Esophagus squamous epithelium (tissue), 5 donors: ENCODE data around the gene DDA1. TPM values are rescaled to one million over a fixed set of nuclear protein-coding genes. Genes with fewer than 3 reads are reported as not detected.

ENCODE experiments used
- DNase-seq: peaks from one replicate; lab custom pipeline; 2025; lab: John Stamatoyannopoulos, UW
- H3K27ac ChIP-seq, 4 donors: fragments of 200-600 bp; sonication (generic); one replicate each; pipeline ENCODE4 v1.5.1; 2016 to 2019; ENCODE audit warnings: mild to moderate bottlenecking in 1 of 4
- H3K27me3 ChIP-seq, 4 donors: fragments of 200-600 bp; sonication (generic); 1 replicate in 3 of 4; 2 replicates in 1 of 4; pipeline versions ENCODE4 v1.5.1 to v1.6.0; 2017 to 2021; ENCODE audit warnings: antibody characterized with exemption in 1 of 4
- H3K36me3 ChIP-seq, 3 donors: fragments of 200-600 bp; sonication (generic); one replicate each; pipeline ENCODE4 v1.5.1; 2016 to 2019
- H3K4me1 ChIP-seq, 3 donors: fragments of 200-600 bp; sonication (generic); one replicate each; pipeline ENCODE4 v1.5.1; 2017 to 2019
- H3K4me3 ChIP-seq, 4 donors: fragments of 200-600 bp; sonication (generic); 1 replicate in 3 of 4; 2 replicates in 1 of 4; pipeline ENCODE4 v1.5.1; 2016 to 2019; ENCODE audit warnings: mild to moderate bottlenecking in 2 of 4, moderate library complexity in 1 of 4
- H3K9me3 ChIP-seq, 3 donors: fragments of 200-600 bp; sonication (generic); one replicate each; pipeline ENCODE4 v1.5.1; 2016 to 2019
- CTCF ChIP-seq, 6 experiments: fragments of 450-650 bp in 4 of 6; fragments of 200-600 bp in 2 of 6; sonication (generic) in 2 of 6; IDR thresholded peaks; one replicate each; pipeline ENCODE4 v1.5.1; 2016 to 2019; ENCODE audit warnings: antibody characterized with exemption in 6 of 6, mild to moderate bottlenecking in 4 of 6, moderate library complexity in 4 of 6
- POLR2A ChIP-seq, 4 donors: fragments of 450-650 bp; IDR thresholded peaks; one replicate each; pipeline ENCODE4 v1.6.1; 2017; ENCODE audit warnings: antibody characterized with exemption in 4 of 4, mild to moderate bottlenecking in 4 of 4, moderate library complexity in 3 of 4
- WGBS, 2 donors: methylation state at CpG; one replicate each; pipeline ENCODE4 v1.1.5; 2018; 5-methylcytosine and 5-hydroxymethylcytosine counted together
- intact Hi-C: fragments of 100-400 bp; cut with DNase I; formaldehyde crosslinking; loops from one replicate; pipeline ENCODE4 v1.15.0; 2022
- total RNA-seq, 4 donors: library from RNA; depleted of rRNA; stranded (reverse); fragments of >200 nt; gene quantifications; one replicate each; pipeline ENCODE4 v1.1.0, GENCODE V29; 2016
- donor health status: DM: yes; HTN: yes; CAD: no.

Gene DDA1
- total RNA-seq, 4 donors from 2014 or later: 16.4 to 29.0 (median 22.7) TPM

- Histone ChIP-seq H3K27me3 (peaks cover 0 to 20% (median 2%) of the 10 kb centered on the region in 4 donors), H3K4me1 (peaks cover 14 to 20% (median 17%) of the 10 kb centered on the region in 3 donors), H3K27ac (no peak within 1 kb of the TSS), H3K36me3 (peaks cover 0 to 31% (median 3%) of the 10 kb centered on the region in 3 donors), H3K4me3 (peak within 1 kb of the TSS; percentile 22 to 64 (median 38)), H3K9me3 (no peaks in the 10 kb centered on the region)
- intact Hi-C loops: loop anchor here (5.0 to 10.0 kb wide), 2 partner anchors 77 to 214 kb away; no protein-coding TSS in a partner anchor
- TF ChIP-seq POLR2A (IDR thresholded peaks at IDR 0.05) (no peak), CTCF (IDR thresholded peaks at IDR 0.05) (no peak)
- no peak for DNase-seq
- 15 to 38% methylated on average over 4 to 6 of the region's 75 CpGs for WGBS, 2 donors
Observed at GRCh38 chr19:17281391-17282304, 27.7 kb upstream of the DDA1 start, which contains the start of gene ANKLE1. ANKLE1 (plus strand) TSS chr19:17281901; CDS start chr19:17281921, 20 bp downstream.

GRCh38 chr19:17282488-17283125 lies 26.8 kb upstream of the DDA1 start:
- WGBS, 2 donors: 7 to 8% methylated on average over 7 to 9 of the region's 45 CpGs
- H3K27ac ChIP-seq: no peak overlapping the region
- no peak for TF ChIP-seq POLR2A (IDR thresholded peaks at IDR 0.05)
- peak; percentile 88 to 92 (median 90) for TF ChIP-seq CTCF (IDR thresholded peaks at IDR 0.05)
- DNase-seq: no peak
- intact Hi-C loops: loop anchor here (5.0 to 10.0 kb wide), 2 partner anchors 78 to 215 kb away; no protein-coding TSS in a partner anchor
- H3K4me1 ChIP-seq: peaks cover 14 to 20% (median 17%) of the 10 kb centered on the region in 3 donors
- peaks cover 0 to 21% (median 0%) of the 10 kb centered on the region in 3 donors for H3K36me3 ChIP-seq
- H3K9me3 ChIP-seq: no peaks in the 10 kb centered on the region
- peak overlapping the region; percentile 22 to 64 (median 38) for H3K4me3 ChIP-seq
- peaks cover 0 to 20% (median 2%) of the 10 kb centered on the region in 4 donors for H3K27me3 ChIP-seq

GRCh38 chr19:17283504-17283996 lies 25.8 kb upstream of the DDA1 start:
- Histone ChIP-seq H3K36me3 (peaks cover 0 to 12% (median 0%) of the 10 kb centered on the region in 3 donors), H3K27me3 (peaks cover 0 to 21% (median 2%) of the 10 kb centered on the region in 4 donors), H3K27ac (no peak overlapping the region), H3K9me3 (no peaks in the 10 kb centered on the region), H3K4me3 (no peak overlapping the region), H3K4me1 (peaks cover 14 to 20% (median 17%) of the 10 kb centered on the region in 3 donors)
- intact Hi-C loops: loop anchor here (5.0 to 10.0 kb wide), 2 partner anchors 79 to 216 kb away; no protein-coding TSS in a partner anchor
- no CpG with 5 or more reads among the region's 7 CpGs for WGBS, 2 donors
- DNase-seq: no peak
- no peak for TF ChIP-seq CTCF (IDR thresholded peaks at IDR 0.05)
- no peak for TF ChIP-seq POLR2A (IDR thresholded peaks at IDR 0.05)

GRCh38 chr19:17285415-17286135 lies 23.8 kb upstream of the DDA1 start:
- Histone ChIP-seq H3K9me3 (no peaks in the 10 kb centered on the region), H3K4me3 (no peak overlapping the region), H3K36me3 (no peaks in the 10 kb centered on the region), H3K4me1 (peaks cover 14 to 26% (median 17%) of the 10 kb centered on the region in 3 donors), H3K27ac (no peak overlapping the region), H3K27me3 (peaks cover 0 to 31% (median 2%) of the 10 kb centered on the region in 4 donors)
- TF ChIP-seq CTCF (IDR thresholded peaks at IDR 0.05) (no peak), POLR2A (IDR thresholded peaks at IDR 0.05) (no peak)
- intact Hi-C loops: loop anchor here (10.0 kb wide), 1 partner anchor 81 kb away; no protein-coding TSS in a partner anchor
- DNase-seq: no peak
- 87 to 88% methylated on average over 13 of the region's 18 CpGs for WGBS, 2 donors
